Subcutaneous abdominal adipose tissue (tissue), 5 donors: ENCODE data around the gene PHOSPHO1.
A peak's percentile ranks its signal among the peaks of the same experiment; 100 is the strongest.
"Not testable (repeated sequence)": the region's sequence is repeated elsewhere in the genome, so short reads cannot be mapped to it uniquely, and the experiment has no call there.

Experiments
- H3K27ac ChIP-seq: one replicate; pipeline ENCODE4 v1.7.0; 2013; ENCODE audit warnings: low read depth, mild to moderate bottlenecking, inconsistent platforms, low read length, moderate library complexity
- H3K27me3 ChIP-seq, 5 donors: one replicate each; pipeline ENCODE4 v1.7.0; 2013; ENCODE audit warnings: low read length in 5 of 5, inconsistent platforms in 1 of 5; ENCODE audit not compliant: control insufficient read depth in 5 of 5, insufficient read depth in 4 of 5
- H3K36me3 ChIP-seq, 5 donors: one replicate each; pipeline ENCODE4 v1.7.0; 2013; ENCODE audit warnings: low read length in 5 of 5; ENCODE audit not compliant: control insufficient read depth in 5 of 5, insufficient read depth in 5 of 5
- H3K4me1 ChIP-seq, 5 donors: one replicate each; pipeline ENCODE4 v1.7.0; 2013; ENCODE audit warnings: low read length in 5 of 5, mild to moderate bottlenecking in 3 of 5, moderate library complexity in 1 of 5; ENCODE audit not compliant: control insufficient read depth in 5 of 5, insufficient read depth in 5 of 5
- H3K4me3 ChIP-seq, 5 donors: one replicate each; pipeline ENCODE4 v1.7.0; 2013; ENCODE audit warnings: low read length in 5 of 5, low read depth in 1 of 5
- H3K9ac ChIP-seq, 5 donors: one replicate each; pipeline ENCODE4 v1.7.0; 2013; ENCODE audit warnings: low read length in 5 of 5, mild to moderate bottlenecking in 4 of 5, moderate library complexity in 3 of 5
- H3K9me3 ChIP-seq, 5 donors: one replicate each; pipeline ENCODE4 v1.7.0; 2013; ENCODE audit warnings: low read length in 5 of 5; ENCODE audit not compliant: control insufficient read depth in 5 of 5
- donor health status: healthy.
- donor health status: healthy.
- donor health status: healthy.
- donor health status: healthy.
- donor health status: healthy.

PHOSPHO1 gene

GRCh38 chr17:49183801-49184200 is 46.8 kb downstream of the PHOSPHO1 start:
- Histone ChIP-seq H3K4me1 (no peaks in the 10 kb centered on the region), H3K9me3 (peaks cover 0 to 6% (median 0%) of the 10 kb centered on the region in 5 donors), H3K27me3 (peaks cover 0 to 4% (median 0%) of the 10 kb centered on the region in 5 donors), H3K27ac (no peak overlapping the region), H3K4me3 (no peak overlapping the region), H3K9ac (no peak overlapping the region), H3K36me3 (no peaks in the 10 kb centered on the region)

- H3K36me3 ChIP-seq: no peaks in the 10 kb centered on the region
- peaks cover 0 to 4% (median 0%) of the 10 kb centered on the region in 5 donors for H3K27me3 ChIP-seq
- H3K4me3 ChIP-seq: no peak overlapping the region
- H3K9me3 ChIP-seq: peaks cover 0 to 6% (median 0%) of the 10 kb centered on the region in 5 donors
- no peak overlapping the region for H3K27ac ChIP-seq
- H3K4me1 ChIP-seq: no peaks in the 10 kb centered on the region
- H3K9ac ChIP-seq: no peak overlapping the region
Measured at GRCh38 chr17:49183341-49183740, 47.2 kb downstream of the PHOSPHO1 start.

GRCh38 chr17:49180998-49181635 is 49.5 kb downstream of the PHOSPHO1 start:
- no peaks in the 10 kb centered on the region for H3K4me1 ChIP-seq
- H3K9me3 ChIP-seq: peaks cover 3 to 20% (median 13%) of the 10 kb centered on the region in 5 donors
- H3K4me3 ChIP-seq: no peak overlapping the region
- no peak overlapping the region for H3K27ac ChIP-seq
- no peaks in the 10 kb centered on the region for H3K36me3 ChIP-seq
- peaks cover 0 to 4% (median 0%) of the 10 kb centered on the region in 5 donors for H3K27me3 ChIP-seq
- H3K9ac ChIP-seq: no peak overlapping the region

- no peaks in the 10 kb centered on the region for H3K4me1 ChIP-seq
- H3K9ac ChIP-seq: no peak overlapping the region
- no peak overlapping the region for H3K27ac ChIP-seq
- no peak overlapping the region for H3K4me3 ChIP-seq
- H3K9me3 ChIP-seq: peaks cover 6 to 25% (median 21%) of the 10 kb centered on the region in 5 donors
- H3K36me3 ChIP-seq: no peaks in the 10 kb centered on the region
- peaks cover 0 to 4% (median 0%) of the 10 kb centered on the region in 5 donors for H3K27me3 ChIP-seq
Measured at GRCh38 chr17:49180303-49180702, 50.3 kb downstream of the PHOSPHO1 start.

- not testable (repeated sequence) for H3K36me3 ChIP-seq, H3K4me1 ChIP-seq, H3K27me3 ChIP-seq, H3K27ac ChIP-seq, H3K9ac ChIP-seq
- peaks cover 6 to 37% (median 27%) of the 10 kb centered on the region in 5 donors for H3K9me3 ChIP-seq
- peak overlapping the region in 2 of 5 donors; percentile 20 to 21 for H3K4me3 ChIP-seq
Measured at GRCh38 chr17:49175978-49176377, 54.6 kb downstream of the PHOSPHO1 start.
